NCI-H146 treated with DMSO at 0.1 percent for 48 hours (cell line): ENCODE results near the gene ELFN1.

Experiments used
- DNase-seq: peaks from one replicate; lab custom pipeline; 2025; ENCODE audit not compliant: unreplicated experiment; lab: John Stamatoyannopoulos, UW

The ELFN1 gene

DNA sequence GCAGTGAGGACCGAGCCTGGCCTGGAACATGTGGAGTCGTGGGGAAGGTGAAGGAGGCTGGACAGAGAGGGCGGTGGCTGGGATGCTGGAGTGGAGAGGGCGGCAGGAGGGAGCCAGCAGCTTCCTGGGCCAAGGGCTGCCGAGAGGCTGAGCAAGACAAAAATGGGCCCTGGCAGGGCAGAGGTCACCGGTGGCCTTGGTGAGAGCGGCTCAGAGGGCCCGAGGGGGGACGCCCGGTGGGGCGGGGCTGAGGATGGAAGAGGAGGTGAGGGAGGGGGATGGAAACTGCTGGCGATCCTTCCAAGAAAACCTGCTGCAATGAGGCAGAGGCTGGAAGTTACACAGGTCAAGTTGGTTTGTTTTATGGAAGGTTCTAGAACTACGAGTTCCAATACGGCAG, 69.5 kb downstream of the ELFN1 start:
- no peak for DNase-seq

GRCh38 chr7:1740214-1740613, 70.1 kb downstream of the ELFN1 start:
- no peak for DNase-seq

- DNase-seq, result no peak
Measured at GRCh38 chr7:1741246-1741645, 71.2 kb downstream of the ELFN1 start.

DNA sequence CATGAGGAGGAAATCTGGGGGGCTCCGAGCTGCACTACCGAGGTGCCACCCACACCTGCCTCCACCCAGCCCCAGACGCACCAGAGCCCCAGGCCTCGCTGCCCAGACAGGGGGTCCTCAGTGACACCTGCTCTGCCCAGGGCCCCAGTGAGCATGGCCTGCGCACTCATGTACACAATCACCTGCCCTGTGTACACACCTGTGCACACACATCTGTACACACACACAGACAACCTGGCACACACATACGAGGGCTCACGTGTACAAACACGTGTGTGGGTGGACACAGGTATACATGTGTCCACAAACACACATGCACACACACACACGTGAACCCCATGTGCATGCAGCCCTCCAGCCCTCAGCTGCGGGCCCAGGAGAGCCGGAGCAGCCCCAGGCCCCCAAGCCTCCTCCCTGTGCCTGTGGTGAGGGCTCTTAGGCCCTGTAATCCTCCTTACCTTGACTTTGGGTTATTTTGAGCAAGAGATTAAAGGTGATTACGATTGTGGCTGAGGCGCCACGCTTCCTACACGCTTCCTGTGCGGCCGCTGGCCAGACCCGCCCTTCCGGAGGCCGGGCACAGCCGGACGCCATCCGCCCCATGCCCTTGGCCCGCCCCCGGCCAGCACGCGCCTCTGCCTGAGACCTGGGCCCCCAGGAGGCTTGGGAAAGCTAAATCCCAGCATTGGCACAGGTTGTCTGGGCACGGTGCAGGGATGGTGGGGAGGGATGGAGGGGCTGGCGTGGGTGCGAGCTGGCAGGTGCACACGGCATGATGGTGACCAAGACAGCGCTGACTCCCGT, 71.9 kb downstream of the ELFN1 start:
- peak; percentile 24 for DNase-seq

DNA sequence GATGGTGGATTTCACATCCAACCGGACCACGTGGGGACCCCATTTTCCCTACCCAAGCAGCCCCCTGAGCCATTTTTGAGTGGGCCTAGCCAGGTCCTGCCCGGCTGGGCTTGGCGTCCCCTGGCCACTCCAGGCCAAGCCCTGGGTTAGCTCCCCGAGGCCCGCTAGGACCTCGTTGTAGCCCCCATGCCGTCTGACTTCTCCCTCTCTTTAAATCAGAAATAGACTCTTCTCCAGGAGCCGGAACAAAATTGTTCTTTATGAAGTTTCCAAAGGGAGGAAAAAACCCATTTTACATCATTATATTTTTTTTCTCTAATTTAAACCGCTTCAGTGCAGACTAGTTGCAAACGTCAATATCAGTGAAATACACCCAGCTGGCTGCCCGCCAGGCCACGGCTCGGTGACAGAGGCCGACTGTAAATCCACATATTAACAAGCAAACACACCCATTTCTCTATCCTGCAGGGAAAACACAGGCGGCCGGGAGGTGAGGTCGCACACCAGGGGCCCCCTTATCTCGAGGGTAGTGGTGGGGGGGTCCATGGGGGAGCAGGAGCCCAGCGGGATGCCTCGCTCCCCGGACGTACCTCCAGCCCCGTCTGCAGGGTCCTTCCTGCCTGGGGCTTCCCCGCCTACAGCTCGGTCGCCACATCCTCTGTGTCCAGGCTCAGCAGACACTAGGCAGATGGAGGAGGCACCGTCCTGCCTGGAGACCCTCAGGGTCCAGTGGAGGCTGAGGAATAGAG, 72.7 kb downstream of the ELFN1 start:
- no peak for DNase-seq

DNA sequence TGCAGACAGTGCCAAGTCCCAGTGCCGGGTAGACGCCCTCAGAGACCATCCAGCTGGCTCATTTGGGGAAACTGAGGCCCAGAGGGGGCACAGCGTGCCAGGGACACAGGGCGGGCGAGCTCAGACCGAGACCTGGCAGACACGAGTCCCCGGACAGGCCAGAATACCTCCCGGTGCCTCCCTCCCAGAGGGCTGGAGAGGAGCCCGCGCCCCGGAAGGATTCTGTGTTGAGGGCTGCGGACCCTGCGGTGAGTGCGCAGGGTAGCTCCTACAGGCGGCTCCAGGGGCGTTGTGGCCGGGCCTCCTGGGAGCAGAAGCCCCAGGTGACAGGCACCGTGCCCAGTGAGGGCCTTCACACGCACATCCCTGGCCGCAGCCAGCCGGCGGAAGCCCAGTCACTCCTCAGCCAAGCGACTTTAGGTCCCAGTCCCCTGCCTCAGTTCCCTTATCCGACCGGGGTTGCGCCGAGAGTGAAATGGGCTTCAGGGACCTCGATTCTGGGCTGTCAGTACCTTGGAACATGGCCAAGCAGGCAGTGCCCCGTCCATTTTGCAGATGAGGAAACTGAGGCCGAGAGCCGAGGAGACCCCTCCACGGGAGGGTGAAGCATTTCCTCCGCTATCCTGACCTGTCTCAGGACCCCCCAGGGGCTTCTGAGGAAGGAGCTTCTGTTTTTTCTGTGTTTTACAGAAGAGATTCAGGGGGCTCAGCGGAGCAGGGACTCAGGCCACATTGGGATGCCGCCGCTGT, 73.6 kb downstream of the ELFN1 start:
- DNase-seq, result no peak

- no peak for DNase-seq
Measured at GRCh38 chr7:1744296-1745017, 74.4 kb downstream of the ELFN1 start.

GRCh38 chr7:1745018-1745532, 75.0 kb downstream of the ELFN1 start:
- DNase-seq, result no peak

DNA sequence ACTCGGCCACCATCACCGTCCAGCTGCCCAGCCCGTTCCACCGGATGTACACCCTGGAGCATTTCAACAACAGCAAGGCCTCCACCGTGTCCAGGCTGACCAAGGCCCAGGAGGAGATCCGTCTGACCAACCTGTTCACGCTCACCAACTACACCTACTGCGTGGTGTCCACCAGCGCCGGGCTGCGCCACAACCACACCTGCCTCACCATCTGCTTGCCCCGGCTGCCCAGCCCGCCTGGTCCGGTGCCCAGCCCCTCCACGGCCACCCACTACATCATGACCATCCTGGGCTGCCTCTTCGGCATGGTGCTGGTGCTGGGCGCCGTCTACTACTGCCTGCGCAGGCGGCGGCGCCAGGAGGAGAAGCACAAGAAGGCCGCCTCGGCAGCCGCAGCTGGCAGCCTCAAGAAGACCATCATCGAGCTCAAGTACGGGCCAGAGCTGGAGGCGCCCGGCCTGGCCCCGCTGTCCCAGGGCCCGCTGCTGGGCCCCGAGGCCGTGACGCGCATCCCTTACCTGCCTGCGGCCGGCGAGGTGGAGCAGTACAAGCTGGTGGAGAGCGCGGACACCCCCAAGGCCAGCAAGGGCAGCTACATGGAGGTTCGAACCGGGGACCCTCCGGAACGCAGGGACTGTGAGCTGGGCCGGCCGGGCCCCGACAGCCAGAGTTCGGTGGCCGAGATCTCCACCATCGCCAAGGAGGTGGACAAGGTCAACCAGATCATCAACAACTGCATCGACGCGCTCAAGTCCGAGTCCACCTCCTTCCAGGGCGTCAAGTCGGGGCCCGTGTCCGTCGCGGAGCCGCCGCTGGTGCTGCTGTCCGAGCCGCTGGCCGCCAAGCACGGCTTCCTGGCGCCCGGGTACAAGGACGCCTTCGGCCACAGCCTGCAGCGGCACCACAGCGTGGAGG, 75.8 kb downstream of the ELFN1 start:
- no peak for DNase-seq

DNA sequence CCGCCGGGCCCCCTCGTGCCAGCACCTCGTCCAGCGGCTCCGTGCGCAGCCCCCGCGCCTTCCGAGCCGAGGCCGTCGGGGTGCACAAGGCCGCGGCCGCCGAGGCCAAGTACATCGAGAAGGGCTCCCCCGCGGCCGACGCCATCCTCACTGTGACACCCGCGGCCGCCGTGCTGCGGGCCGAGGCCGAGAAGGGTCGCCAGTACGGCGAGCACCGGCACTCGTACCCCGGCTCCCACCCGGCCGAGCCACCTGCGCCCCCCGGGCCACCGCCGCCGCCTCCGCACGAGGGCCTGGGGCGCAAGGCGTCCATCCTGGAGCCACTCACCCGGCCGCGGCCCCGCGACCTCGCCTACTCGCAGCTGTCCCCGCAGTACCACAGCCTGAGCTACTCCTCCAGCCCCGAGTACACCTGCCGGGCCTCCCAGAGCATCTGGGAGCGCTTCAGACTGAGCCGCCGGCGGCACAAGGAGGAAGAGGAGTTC, 76.5 kb downstream of the ELFN1 start:
- DNase-seq, result no peak

DNA sequence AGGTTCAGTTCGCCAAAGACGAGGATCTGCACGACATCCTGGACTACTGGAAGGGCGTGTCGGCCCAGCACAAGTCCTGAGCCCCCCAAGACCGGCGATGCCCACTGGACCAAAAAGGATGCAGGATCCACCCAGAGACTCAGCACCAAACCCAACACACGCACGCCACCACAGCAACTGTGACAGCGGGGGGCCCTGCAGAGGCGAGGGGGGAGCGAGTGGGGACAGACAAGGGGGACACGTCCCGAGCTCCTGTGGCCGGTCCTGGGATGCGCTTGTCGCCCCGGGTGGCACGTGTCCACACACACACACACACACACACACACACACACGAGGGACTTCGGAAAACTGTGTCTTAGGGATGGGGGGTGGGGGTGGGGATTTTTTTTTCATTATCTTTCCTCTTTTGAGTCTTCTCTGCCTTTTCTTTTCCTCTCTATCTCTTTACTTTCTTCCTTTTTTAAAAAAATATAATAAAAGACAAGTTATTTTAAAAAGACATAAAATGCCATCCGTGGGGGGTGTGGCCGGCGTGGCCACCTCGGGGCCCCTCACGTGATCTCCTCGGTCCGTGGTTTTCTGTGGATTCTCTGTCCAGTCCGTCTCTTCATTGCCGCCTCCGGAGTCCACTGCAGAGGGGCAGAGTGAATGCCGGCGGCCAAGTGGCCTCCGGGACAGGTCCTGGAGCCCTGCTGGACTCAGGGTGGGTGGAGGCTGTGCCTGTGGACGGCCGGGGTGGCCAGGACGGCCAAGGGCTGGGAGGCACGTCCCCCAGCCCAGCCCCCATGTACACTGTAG, 77.1 kb downstream of the ELFN1 start:
- DNase-seq, result no peak

- no peak for DNase-seq
Measured at GRCh38 chr7:1748076-1748838, 78.2 kb downstream of the ELFN1 start.

DNA sequence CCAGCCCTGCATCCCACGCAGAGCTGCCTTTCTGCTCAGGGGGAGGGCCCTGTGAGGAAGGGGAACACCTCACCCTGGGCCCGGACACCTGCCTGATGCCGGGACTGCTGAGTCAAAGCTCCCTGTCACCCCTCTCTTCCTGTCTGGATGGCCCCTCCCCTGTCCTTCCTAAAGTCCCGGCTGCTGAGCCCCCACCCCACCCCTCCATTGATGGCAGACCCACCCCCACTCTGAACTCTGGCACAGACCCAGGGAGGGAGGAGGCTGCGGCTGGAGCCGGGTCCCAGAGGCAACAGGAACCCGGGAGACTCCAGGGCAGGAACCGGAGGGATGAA, 78.7 kb downstream of the ELFN1 start:
- no peak for DNase-seq

GRCh38 chr7:1749351-1749863, 79.3 kb downstream of the ELFN1 start:
- DNase-seq, result no peak

- no peak for DNase-seq
Measured at GRCh38 chr7:1749864-1750466, 79.9 kb downstream of the ELFN1 start.

DNA sequence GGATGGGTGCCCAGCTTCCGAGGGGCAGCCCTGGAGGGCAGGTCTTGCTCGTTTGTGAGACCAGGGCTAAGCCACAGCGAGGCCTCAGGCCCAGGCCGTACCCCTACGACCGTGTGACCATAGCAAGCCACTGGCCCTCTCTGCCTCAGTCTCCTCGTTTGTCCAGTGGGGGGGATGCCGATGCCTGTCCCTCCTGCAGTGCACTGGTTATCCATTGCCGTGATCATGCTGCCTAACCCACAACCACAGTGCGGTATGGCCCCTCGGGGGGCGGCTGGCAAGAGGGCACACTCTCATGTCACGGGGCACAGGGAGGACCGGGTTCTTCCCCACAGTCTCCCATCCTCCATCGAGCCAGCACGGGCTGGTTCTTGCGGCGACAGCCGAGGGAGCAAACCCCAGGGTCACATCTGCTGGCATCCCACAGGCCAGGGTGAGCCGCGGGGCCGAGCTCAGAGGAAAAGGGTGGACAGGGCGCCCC, 80.5 kb downstream of the ELFN1 start:
- no peak for DNase-seq

DNA sequence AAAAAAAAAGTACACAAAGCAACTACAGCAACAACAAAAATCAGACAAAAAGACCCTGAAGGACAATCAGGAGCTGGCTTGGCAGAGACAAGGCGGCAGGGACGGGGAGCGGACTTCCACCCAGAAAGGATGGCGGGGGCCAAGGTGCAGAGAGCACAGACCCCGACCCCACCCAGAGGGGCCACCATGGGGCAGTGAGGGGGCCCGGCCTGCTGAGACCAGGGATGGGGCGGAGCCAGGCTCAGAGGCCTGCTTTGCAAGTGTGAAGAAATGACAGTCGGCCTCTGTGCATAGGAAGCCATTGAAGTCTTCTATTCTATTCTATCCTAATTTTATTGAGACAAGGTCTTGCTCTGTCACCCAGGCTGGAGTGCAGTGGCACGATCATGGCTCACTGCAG, 82.0 kb downstream of the ELFN1 start:
- DNase-seq, result no peak
